ENCODE data around the gene PTAFR.

GRCh38 chr1:28159243-28159642, 17.2 kb downstream of the PTAFR start:
- no peak for TF ChIP-seq ZNF8 (CRISPR knock-in tag; IDR thresholded peaks at IDR 0.05)
- TF ChIP-seq CSRNP3 (CRISPR knock-in tag; IDR thresholded peaks at IDR 0.05): no peak
- no peak for TF ChIP-seq ISL1 (CRISPR knock-in tag; IDR thresholded peaks at IDR 0.05)
- no peak for TF ChIP-seq CREB5 (CRISPR knock-in tag; IDR thresholded peaks at IDR 0.05; ENCODE audit: low read depth)
- TF ChIP-seq PPARA (CRISPR knock-in tag; IDR thresholded peaks at IDR 0.05; ENCODE audit: borderline replicate concordance): no peak
- TF ChIP-seq TOX (CRISPR knock-in tag; IDR thresholded peaks at IDR 0.05; ENCODE audit: borderline replicate concordance): no peak
- TF ChIP-seq ARNTL (CRISPR knock-in tag; IDR thresholded peaks at IDR 0.05; ENCODE audit: borderline replicate concordance, low read depth): no peak
- no peak for TF ChIP-seq ZFP30 (CRISPR knock-in tag; IDR thresholded peaks at IDR 0.05)

Data from SK-N-SH treated with all-trans-retinoic acid at 6 μM for 48 hours (cell line).